ENCODE data around the gene RSRC1.
A peak's percentile ranks its signal among the peaks of the same experiment; 100 is the strongest.
"Not testable (repeated sequence)": the region's sequence is repeated elsewhere in the genome, so short reads cannot be mapped to it uniquely, and the experiment has no call there.

RSRC1 gene

GRCh38 chr3:158244274-158244673, 134.4 kb downstream of the RSRC1 start:
- no peak for DNase-seq

- DNase-seq = no peak
Observed at GRCh38 chr3:158247288-158247687, 137.4 kb downstream of the RSRC1 start.

- DNase-seq = no peak
Observed at GRCh38 chr3:158248261-158248660, 138.4 kb downstream of the RSRC1 start.

- no peak for DNase-seq
Observed at GRCh38 chr3:158249183-158249582, 139.3 kb downstream of the RSRC1 start.

GRCh38 chr3:158258619-158259018, 148.7 kb downstream of the RSRC1 start:
- DNase-seq = no peak

- DNase-seq = peak; percentile 61
Observed at GRCh38 chr3:158260392-158260791, 150.5 kb downstream of the RSRC1 start.

GRCh38 chr3:158261371-158261991, 151.6 kb downstream of the RSRC1 start:
- no peak for DNase-seq

GRCh38 chr3:158264894-158265293, 155.0 kb downstream of the RSRC1 start:
- no peak for DNase-seq

- DNase-seq = peak; percentile 0
Observed at GRCh38 chr3:158267015-158267414, 157.1 kb downstream of the RSRC1 start.

GRCh38 chr3:158269942-158270341, 160.1 kb downstream of the RSRC1 start:
- no peak for DNase-seq

- no peak for DNase-seq
Observed at GRCh38 chr3:158272081-158272480, 162.2 kb downstream of the RSRC1 start.

GRCh38 chr3:158273656-158274055, 163.8 kb downstream of the RSRC1 start:
- no peak for DNase-seq

- DNase-seq = no peak
Observed at GRCh38 chr3:158278187-158278586, 168.3 kb downstream of the RSRC1 start.

GRCh38 chr3:158279609-158280008, 169.7 kb downstream of the RSRC1 start:
- DNase-seq = no peak

GRCh38 chr3:158295771-158296170, 185.9 kb downstream of the RSRC1 start:
- no peak for DNase-seq

- DNase-seq = no peak
Observed at GRCh38 chr3:158297940-158298339, 188.1 kb downstream of the RSRC1 start.

- DNase-seq = no peak
Observed at GRCh38 chr3:158308236-158308928, 198.5 kb downstream of the RSRC1 start.

- no peak for DNase-seq
Observed at GRCh38 chr3:158312560-158313141, 202.8 kb downstream of the RSRC1 start.

GRCh38 chr3:158313338-158313927, 203.5 kb downstream of the RSRC1 start:
- DNase-seq = peak; percentile 52

- DNase-seq = no peak
Observed at GRCh38 chr3:158314426-158315357, 204.8 kb downstream of the RSRC1 start.

- DNase-seq = not testable (repeated sequence)
Observed at GRCh38 chr3:158329696-158330441, 220.0 kb downstream of the RSRC1 start.

GRCh38 chr3:158330870-158331269, 221.0 kb downstream of the RSRC1 start:
- no peak for DNase-seq

Measured in NCI-H2029 treated with DMSO at 0.1 percent for 48 hours (cell line).